Embryonic facial prominence (tissue), 1 donor: ENCODE results near the gene ZNF133.

Experiments
- DNase-seq: peaks from one replicate; pipeline ENCODE4 v3.0.0-alpha.2; 2016; ENCODE audit errors: extremely low spot score

Gene ZNF133

DNA sequence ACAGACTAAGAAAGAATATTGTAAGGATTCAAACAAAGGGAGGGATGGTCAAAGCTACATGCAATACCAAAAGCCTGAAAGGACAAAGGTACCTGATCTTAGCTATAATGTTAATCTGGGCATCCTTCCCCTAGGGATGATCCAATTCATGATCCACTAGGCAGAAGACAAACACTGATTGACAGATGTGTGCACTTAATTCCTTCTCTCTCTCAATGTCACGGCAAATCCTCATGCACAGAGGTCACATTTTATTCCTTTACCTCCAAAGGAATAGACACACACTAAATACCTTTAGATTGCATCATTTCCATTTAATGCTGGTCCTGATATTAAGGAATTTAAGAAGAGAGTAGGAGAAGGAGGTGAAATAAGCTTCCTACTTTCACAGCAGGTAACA is 73.4 kb downstream of the ZNF133 start:
- no peak for DNase-seq

DNA sequence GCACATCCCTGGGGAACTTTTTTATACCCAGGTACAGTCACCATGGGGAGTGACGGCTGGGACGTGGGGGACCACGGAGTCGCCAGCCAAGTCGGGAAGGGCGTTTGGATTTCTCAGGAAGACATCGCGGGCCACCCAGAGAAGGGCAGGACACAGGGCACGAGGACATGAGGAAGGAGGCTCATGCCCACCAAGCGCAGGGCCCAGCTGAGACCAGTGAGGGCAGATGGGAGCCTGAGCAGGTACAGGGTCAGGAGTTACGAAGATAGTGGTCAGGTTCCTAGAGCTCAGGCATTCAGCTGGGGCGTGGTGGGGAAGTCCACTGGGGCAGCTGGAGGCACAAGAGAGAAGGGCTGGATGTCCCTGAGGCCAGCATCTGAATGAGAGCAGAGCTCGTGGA is 74.6 kb downstream of the ZNF133 start:
- no peak for DNase-seq

DNA sequence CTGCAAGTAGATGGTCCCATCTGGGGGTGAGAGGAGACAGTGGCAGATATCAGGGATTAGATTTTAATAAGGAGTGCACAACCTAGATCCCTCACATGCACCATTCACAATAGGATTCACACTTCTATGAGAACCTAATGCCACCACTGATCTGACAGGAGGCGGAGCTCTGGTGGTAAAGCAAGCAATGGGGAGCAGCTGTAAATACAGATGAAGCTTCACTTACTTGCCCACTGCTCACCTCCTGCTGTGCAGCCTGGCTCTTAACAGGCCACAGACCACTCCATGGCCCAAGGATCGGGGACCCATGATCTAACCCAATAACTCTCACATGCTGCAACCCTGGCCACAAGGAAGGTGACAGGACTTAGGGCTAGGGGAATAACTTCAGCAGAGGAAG is 75.4 kb downstream of the ZNF133 start:
- DNase-seq: no peak

DNA sequence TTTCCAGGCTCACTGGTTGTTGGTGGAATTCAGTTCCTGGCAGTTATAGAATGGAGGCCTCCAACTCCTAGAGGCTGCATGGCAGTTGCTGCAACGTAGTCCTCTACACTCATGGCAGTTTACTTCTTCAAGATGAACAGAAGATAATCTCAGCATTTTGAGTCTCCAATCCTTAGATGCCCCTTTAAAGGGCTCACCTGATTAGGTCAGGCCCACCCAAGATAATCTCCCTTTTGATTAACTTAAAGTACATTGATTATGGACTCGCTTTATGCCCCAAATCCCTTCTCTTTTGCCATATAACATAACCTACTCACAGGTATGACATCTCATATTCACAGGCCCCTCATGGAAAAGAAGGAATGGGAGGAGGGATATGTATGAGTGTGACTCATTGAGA is 76.4 kb downstream of the ZNF133 start:
- DNase-seq: no peak
